NCI-H1436 (cell line): ENCODE results near the gene IFI6.
"Not testable (repeated sequence)": the region's sequence is repeated elsewhere in the genome, so short reads cannot be mapped to it uniquely, and the experiment has no call there.

Source experiments
- DNase-seq: peaks from one replicate; lab custom pipeline; 2025; lab: John Stamatoyannopoulos, UW

The IFI6 gene

GRCh38 chr1:27650539-27651175, 21.3 kb downstream of the IFI6 start:
- DNase-seq, result no peak

- DNase-seq, result no peak
Observed at GRCh38 chr1:27650171-27650538, 21.8 kb downstream of the IFI6 start.

- no peak for DNase-seq
Observed at GRCh38 chr1:27649306-27649635, 22.7 kb downstream of the IFI6 start.

- DNase-seq, result no peak
Observed at GRCh38 chr1:27648602-27649305, 23.2 kb downstream of the IFI6 start.

GRCh38 chr1:27647328-27647727, 24.7 kb downstream of the IFI6 start:
- DNase-seq, result no peak

- DNase-seq, result no peak
Observed at GRCh38 chr1:27646676-27647075, 25.3 kb downstream of the IFI6 start.

GRCh38 chr1:27645071-27645415, 26.9 kb downstream of the IFI6 start:
- DNase-seq, result no peak

GRCh38 chr1:27644369-27645070, 27.5 kb downstream of the IFI6 start:
- DNase-seq, result no peak

GRCh38 chr1:27643600-27644368, 28.2 kb downstream of the IFI6 start:
- DNase-seq, result peak; percentile 26

- not testable (repeated sequence) for DNase-seq
Observed at GRCh38 chr1:27640514-27640913, 31.5 kb downstream of the IFI6 start.

- DNase-seq, result no peak
Observed at GRCh38 chr1:27638805-27639204, 33.2 kb downstream of the IFI6 start.

- no peak for DNase-seq
Observed at GRCh38 chr1:27638047-27638734, 33.8 kb downstream of the IFI6 start.

GRCh38 chr1:27635396-27636142, 36.4 kb downstream of the IFI6 start:
- no peak for DNase-seq

GRCh38 chr1:27634985-27635367, 37.0 kb downstream of the IFI6 start, which contains the start of gene FGR:
TSS of gene FGR (minus strand) at chr1:27635185. CDS start at chr1:27623916, 11,269 bp downstream.
- DNase-seq, result no peak

GRCh38 chr1:27634177-27634984, 37.6 kb downstream of the IFI6 start:
- no peak for DNase-seq

- DNase-seq, result no peak
Observed at GRCh38 chr1:27633640-27634176, 38.3 kb downstream of the IFI6 start.

- no peak for DNase-seq
Observed at GRCh38 chr1:27633298-27633610, 38.7 kb downstream of the IFI6 start.

- no peak for DNase-seq
Observed at GRCh38 chr1:27632387-27633297, 39.4 kb downstream of the IFI6 start.

GRCh38 chr1:27630859-27631491, 41.0 kb downstream of the IFI6 start:
- no peak for DNase-seq
